Measurements from ENCODE around the gene DNAJA1. TPM values are rescaled to one million over a fixed set of nuclear protein-coding genes. Genes with fewer than 3 reads are reported as not detected.

The DNAJA1 gene
- total RNA-seq, 2 experiments from 2014 or later = 198 to 266 TPM

- no peaks in the 10 kb centered on the region for H3K4me1 Mint-ChIP-seq
- no peak for ATAC-seq
- H3K36me3 Mint-ChIP-seq (ENCODE audit: low read depth) = no peaks in the 10 kb centered on the region
- no peak for DNase-seq
- intact Hi-C loops (cut with DNase I, micrococcal nuclease) = no loop called here
- H3K27ac Mint-ChIP-seq = no peak overlapping the region
- POLR2A ChIA-PET = no interaction called here
- CTCF ChIA-PET = interaction anchor here (1.1 kb wide), 1 partner anchor 12 kb away, joined by 8 read pairs; no protein-coding TSS in a partner anchor
- H3K4me3 Mint-ChIP-seq = no peak overlapping the region
- no peaks in the 10 kb centered on the region for H3K9me3 Mint-ChIP-seq (ENCODE audit: low read depth)
- no peaks in the 10 kb centered on the region for H3K27me3 Mint-ChIP-seq
Measured at GRCh38 chr9:33012328-33013069, 12.6 kb upstream of the DNAJA1 start.

DNA sequence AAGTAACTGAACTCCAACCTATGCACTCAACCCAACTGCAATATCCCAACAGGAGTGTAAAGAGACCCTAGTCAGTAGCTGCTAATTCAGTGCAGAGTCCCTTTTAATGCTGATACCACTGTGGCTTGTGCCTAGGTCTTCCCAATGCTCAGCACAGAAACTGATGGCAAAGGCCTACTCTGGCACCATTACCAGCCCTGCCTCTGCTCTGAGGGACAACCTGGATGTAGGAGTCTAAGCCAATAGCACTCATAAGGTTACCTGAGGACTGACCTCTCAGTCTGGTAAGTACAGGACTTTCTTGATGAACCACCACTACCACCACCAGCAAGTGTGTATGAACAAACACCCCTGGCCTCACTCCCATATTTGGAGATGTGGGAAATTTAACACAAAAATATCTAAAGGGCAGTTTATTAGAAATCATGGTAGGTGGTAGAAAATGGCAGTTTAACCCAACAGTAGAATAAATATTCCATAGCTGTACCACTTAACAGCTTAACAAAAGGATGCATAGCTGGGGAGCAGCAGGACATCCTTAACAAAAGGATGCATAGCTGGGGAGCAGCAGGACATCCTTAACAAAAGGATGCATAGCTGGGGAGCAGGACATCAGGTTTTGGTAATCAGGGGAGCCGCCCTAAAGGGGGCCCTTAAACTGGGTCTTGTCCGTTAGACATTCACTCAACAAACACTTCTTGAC lies 11.0 kb upstream of the DNAJA1 start:
- Mint-ChIP-seq H3K36me3 (ENCODE audit: low read depth) (peaks cover 5% of the 10 kb centered on the region), H3K27me3 (no peaks in the 10 kb centered on the region), H3K4me1 (no peaks in the 10 kb centered on the region), H3K27ac (no peak overlapping the region), H3K4me3 (no peak overlapping the region), H3K9me3 (ENCODE audit: low read depth) (no peaks in the 10 kb centered on the region)
- ATAC-seq (no peak), DNase-seq (no peak)
- intact Hi-C loops (cut with DNase I, micrococcal nuclease) = no loop called here
- CTCF ChIA-PET = no interaction called here
- POLR2A ChIA-PET = interaction anchor here (0.8 kb wide), 1 partner anchor 11 kb away, joined by 4 read pairs; the partner anchor contains the start of gene DNAJA1

GRCh38 chr9:33014665-33015014 lies 10.4 kb upstream of the DNAJA1 start:
- Mint-ChIP-seq H3K36me3 (ENCODE audit: low read depth) (peaks cover 5% of the 10 kb centered on the region), H3K4me1 (no peaks in the 10 kb centered on the region), H3K4me3 (no peak overlapping the region), H3K27ac (no peak overlapping the region), H3K27me3 (no peaks in the 10 kb centered on the region), H3K9me3 (ENCODE audit: low read depth) (no peaks in the 10 kb centered on the region)
- intact Hi-C loops (cut with DNase I, micrococcal nuclease) = no loop called here
- ATAC-seq (no peak), DNase-seq (no peak)
- ChIA-PET POLR2A (interaction anchor here (0.8 kb wide), 1 partner anchor 10 kb away, joined by 4 read pairs; the partner anchor contains the start of gene DNAJA1), CTCF (no interaction called here)

DNA sequence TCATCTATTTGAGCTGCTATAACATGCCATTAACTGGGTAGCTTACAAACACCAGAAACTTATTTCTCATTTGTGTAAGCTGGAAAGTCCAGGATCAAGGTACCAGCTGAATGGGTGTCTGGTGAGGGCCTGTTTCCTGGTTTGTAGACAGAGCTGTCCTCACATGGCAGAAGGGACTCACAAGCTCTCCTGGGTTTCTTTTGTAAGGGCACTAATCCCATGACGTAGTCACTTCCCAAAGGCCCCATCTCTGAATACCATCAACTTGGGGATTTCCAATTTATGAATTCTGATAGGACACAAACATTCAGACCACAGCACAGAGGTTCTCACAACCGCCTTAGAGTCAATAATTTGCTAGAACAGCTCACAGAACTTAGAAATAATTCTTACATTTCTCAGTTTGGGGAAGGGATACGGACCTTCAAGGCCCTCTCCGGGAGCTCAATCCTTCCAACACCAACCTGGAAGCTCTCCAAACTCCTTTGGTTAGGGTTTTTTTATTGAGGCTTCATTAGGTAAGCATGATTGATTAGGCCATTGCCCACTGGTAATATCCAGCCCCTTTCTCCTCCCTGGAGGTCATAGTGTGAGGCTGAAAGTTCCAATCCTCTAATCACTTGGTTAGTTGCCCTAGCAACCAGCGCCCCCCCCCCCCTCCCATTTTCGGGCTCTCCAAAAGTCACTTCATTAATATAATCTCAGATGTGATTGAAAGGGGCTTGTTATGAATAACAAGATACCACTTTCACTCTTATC lies 7.6 kb upstream of the DNAJA1 start:
- H3K9me3 Mint-ChIP-seq (ENCODE audit: low read depth) = no peaks in the 10 kb centered on the region
- no peaks in the 10 kb centered on the region for H3K27me3 Mint-ChIP-seq
- peaks cover 13% of the 10 kb centered on the region for H3K36me3 Mint-ChIP-seq (ENCODE audit: low read depth)
- ChIA-PET CTCF (interaction anchor here (0.6 kb wide), 1 partner anchor 493 kb away, joined by 3 read pairs; no protein-coding TSS in a partner anchor), POLR2A (no interaction called here)
- DNase-seq = no peak
- peaks cover 5% of the 10 kb centered on the region for H3K4me1 Mint-ChIP-seq
- no peak overlapping the region for H3K27ac Mint-ChIP-seq
- intact Hi-C loops (cut with DNase I, micrococcal nuclease) = no loop called here
- no peak for ATAC-seq
- no peak overlapping the region for H3K4me3 Mint-ChIP-seq

DNA sequence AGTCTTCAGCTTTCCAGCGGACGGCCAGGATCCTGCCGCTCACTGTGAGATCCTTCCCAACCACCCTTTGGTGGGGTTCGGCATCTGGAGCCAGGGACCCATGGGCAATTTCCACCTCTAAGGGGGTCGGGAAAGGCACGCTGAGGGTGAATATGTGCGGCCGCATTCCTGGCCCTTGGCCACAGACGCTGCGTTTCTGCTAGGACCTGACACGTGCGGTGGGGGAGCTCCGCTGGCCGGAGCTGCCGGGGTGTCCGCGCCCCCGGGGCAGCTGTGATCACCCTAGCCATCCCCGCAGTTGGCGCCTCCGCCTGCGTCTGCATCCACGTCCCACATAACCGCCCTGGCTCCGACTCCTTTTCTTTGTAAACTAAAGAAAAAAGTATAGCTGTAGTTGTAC lies 5.3 kb upstream of the DNAJA1 start:
- intact Hi-C loops (cut with DNase I, micrococcal nuclease) = no loop called here
- no peaks in the 10 kb centered on the region for H3K27me3 Mint-ChIP-seq
- no peak overlapping the region for H3K4me3 Mint-ChIP-seq
- ATAC-seq (no peak), DNase-seq (no peak)
- H3K36me3 Mint-ChIP-seq (ENCODE audit: low read depth) = peaks cover 30% of the 10 kb centered on the region
- ChIA-PET CTCF (interaction anchor here (1.4 kb wide), 1 partner anchor 24 kb away, joined by 3 read pairs; no protein-coding TSS in a partner anchor), POLR2A (no interaction called here)
- H3K27ac Mint-ChIP-seq = no peak overlapping the region
- no peaks in the 10 kb centered on the region for H3K9me3 Mint-ChIP-seq (ENCODE audit: low read depth)
- peaks cover 24% of the 10 kb centered on the region for H3K4me1 Mint-ChIP-seq

GRCh38 chr9:33022303-33022702 lies 2.8 kb upstream of the DNAJA1 start:
- Mint-ChIP-seq H3K9me3 (ENCODE audit: low read depth) (no peaks in the 10 kb centered on the region), H3K4me3 (peak overlapping the region; percentile 12), H3K27ac (peak overlapping the region; percentile 25), H3K27me3 (no peaks in the 10 kb centered on the region), H3K36me3 (ENCODE audit: low read depth) (peaks cover 47% of the 10 kb centered on the region), H3K4me1 (peaks cover 38% of the 10 kb centered on the region)
- no peak for DNase-seq
- ChIA-PET POLR2A (no interaction called here), CTCF (interaction anchor here (0.6 to 1.0 kb wide), 4 partner anchors 15 to 443 kb away, joined by 3 to 4 read pairs (median 3); no protein-coding TSS in a partner anchor)
- ATAC-seq = no peak
- intact Hi-C loops (cut with DNase I, micrococcal nuclease) = no loop called here

GRCh38 chr9:33022755-33023154 lies 2.3 kb upstream of the DNAJA1 start:
- ChIA-PET CTCF (interaction anchor here (0.9 to 1.3 kb wide), 3 partner anchors 16 to 443 kb away, joined by 3 read pairs; no protein-coding TSS in a partner anchor), POLR2A (no interaction called here)
- no peaks in the 10 kb centered on the region for H3K27me3 Mint-ChIP-seq
- ATAC-seq = no peak
- peak overlapping the region; percentile 98 for H3K4me3 Mint-ChIP-seq
- peak overlapping the region; percentile 51 for H3K27ac Mint-ChIP-seq
- peaks cover 38% of the 10 kb centered on the region for H3K4me1 Mint-ChIP-seq
- H3K36me3 Mint-ChIP-seq (ENCODE audit: low read depth) = peaks cover 51% of the 10 kb centered on the region
- intact Hi-C loops (cut with DNase I, micrococcal nuclease) = no loop called here
- DNase-seq = no peak
- no peaks in the 10 kb centered on the region for H3K9me3 Mint-ChIP-seq (ENCODE audit: low read depth)

GRCh38 chr9:33023661-33024060 lies 1.4 kb upstream of the DNAJA1 start:
- ATAC-seq (no peak), DNase-seq (no peak)
- CTCF ChIA-PET = interaction anchor here (1.0 to 1.4 kb wide), 3 partner anchors 11 to 20 kb away, joined by 3 to 8 read pairs (median 6); no protein-coding TSS in a partner anchor
- Mint-ChIP-seq H3K9me3 (ENCODE audit: low read depth) (no peaks in the 10 kb centered on the region), H3K36me3 (ENCODE audit: low read depth) (peaks cover 58% of the 10 kb centered on the region), H3K4me1 (peaks cover 46% of the 10 kb centered on the region), H3K4me3 (peak overlapping the region; percentile 98), H3K27me3 (no peaks in the 10 kb centered on the region), H3K27ac (peak overlapping the region; percentile 94)
- POLR2A ChIA-PET = interaction anchor here (2.7 to 4.8 kb wide), 2 partner anchors 22 to 267 kb away, joined by 10 to 36 read pairs; partner anchors contain the start of genes APTX and NFX1
- intact Hi-C loops (cut with DNase I, micrococcal nuclease) = no loop called here

DNA sequence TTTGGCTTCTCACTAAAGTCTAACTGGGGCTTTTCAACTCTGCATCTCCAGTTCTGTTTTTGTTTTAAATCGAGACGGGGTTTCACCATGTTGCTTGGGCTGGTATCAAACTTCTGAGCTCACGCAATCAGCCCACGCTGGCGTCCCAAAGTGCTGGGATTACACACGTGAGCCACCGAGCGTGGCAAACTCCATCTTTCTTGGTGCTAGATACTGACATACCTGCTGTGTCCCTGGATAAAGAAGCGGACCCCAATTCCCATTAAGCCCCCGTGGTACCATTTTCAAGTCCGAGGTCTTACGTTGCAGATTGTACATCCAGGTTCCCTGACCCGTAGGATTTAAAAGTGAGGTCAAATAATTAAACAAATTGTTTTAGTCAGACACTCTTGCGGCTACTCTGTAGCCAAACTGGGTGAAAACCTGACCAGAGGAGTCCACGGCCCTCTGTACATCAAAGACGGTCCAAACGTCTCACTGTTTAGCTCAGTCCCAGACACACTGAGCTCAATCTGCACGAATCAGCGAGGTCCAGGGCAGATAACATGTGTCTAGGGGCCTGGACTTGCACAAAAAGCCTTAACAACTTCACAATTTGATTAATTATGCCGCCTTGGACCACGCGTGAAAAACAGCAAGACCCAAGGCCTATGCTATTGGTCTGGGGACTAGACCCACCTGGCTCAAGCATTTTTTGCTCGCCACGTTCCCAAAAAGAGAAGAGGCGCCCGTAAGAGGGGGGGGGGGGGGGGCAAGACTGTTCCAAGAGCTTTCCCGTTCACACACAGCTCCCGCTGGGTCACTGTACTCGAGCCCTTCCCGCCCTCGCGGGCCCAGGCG lies 727 bp upstream of the DNAJA1 start:
- Mint-ChIP-seq H3K27ac (peak overlapping the region; percentile 94), H3K36me3 (ENCODE audit: low read depth) (peaks cover 62% of the 10 kb centered on the region), H3K9me3 (ENCODE audit: low read depth) (no peaks in the 10 kb centered on the region), H3K4me1 (peaks cover 53% of the 10 kb centered on the region), H3K4me3 (peak overlapping the region; percentile 98), H3K27me3 (no peaks in the 10 kb centered on the region)
- ATAC-seq (no peak), DNase-seq (peak; percentile 46)
- intact Hi-C loops (cut with DNase I, micrococcal nuclease) = no loop called here
- ChIA-PET CTCF (interaction anchor here (1.0 to 1.5 kb wide), 5 partner anchors 12 to 350 kb away, joined by 3 to 8 read pairs (median 3); no protein-coding TSS in a partner anchor), POLR2A (interaction anchor here (0.6 to 4.8 kb wide), 22 partner anchors 9 to 1168 kb away, joined by 3 to 36 read pairs (median 4); partner anchors contain the start of genes APTX, B4GALT1, BAG1 and CHMP5)

GRCh38 chr9:33025572-33026342 lies 684 bp downstream of the DNAJA1 start:
- CTCF ChIA-PET = interaction anchor here (0.8 to 1.5 kb wide), 4 partner anchors 12 to 646 kb away, joined by 3 to 5 read pairs (median 3); partner anchors contain the start of gene SMU1
- H3K36me3 Mint-ChIP-seq (ENCODE audit: low read depth) = peaks cover 66% of the 10 kb centered on the region
- no peaks in the 10 kb centered on the region for H3K9me3 Mint-ChIP-seq (ENCODE audit: low read depth)
- H3K27me3 Mint-ChIP-seq = no peaks in the 10 kb centered on the region
- POLR2A ChIA-PET = interaction anchor here (0.6 to 4.8 kb wide), 17 partner anchors 10 to 448 kb away, joined by 3 to 36 read pairs (median 5); partner anchors contain the start of genes APTX, B4GALT1, BAG1 and CHMP5
- peak overlapping the region; percentile 94 for H3K27ac Mint-ChIP-seq
- H3K4me3 Mint-ChIP-seq = peak overlapping the region; percentile 98
- intact Hi-C loops (cut with DNase I, micrococcal nuclease) = loop anchor here (1.0 to 5.0 kb wide), 11 partner anchors 24 to 792 kb away; partner anchors contain the start of genes APTX (in 2 of the 2), B4GALT1 (in 2 of the 2), BAG1 (in 2 of the 2) and SMU1 (in 2 of the 2)
- peak; percentile 88 for DNase-seq
- peak; percentile 59 for ATAC-seq
- H3K4me1 Mint-ChIP-seq = peaks cover 63% of the 10 kb centered on the region

Measured in activated CD4-positive, alpha-beta T cell treated with anti-CD3 and anti-CD28 coated beads for 36 hours (primary cell).